ENCODE results near the gene STXBP2. TPM values are rescaled to one million over a fixed set of nuclear protein-coding genes. Genes with fewer than 3 reads are reported as not detected.

STXBP2 gene
- total and polyA plus RNA-seq, 9 of the 15 experiments (the other 6 are each of a cell fraction or from before 2014, with no cell fraction given), result 2.5 to 163 (median 71.3) TPM

DNA sequence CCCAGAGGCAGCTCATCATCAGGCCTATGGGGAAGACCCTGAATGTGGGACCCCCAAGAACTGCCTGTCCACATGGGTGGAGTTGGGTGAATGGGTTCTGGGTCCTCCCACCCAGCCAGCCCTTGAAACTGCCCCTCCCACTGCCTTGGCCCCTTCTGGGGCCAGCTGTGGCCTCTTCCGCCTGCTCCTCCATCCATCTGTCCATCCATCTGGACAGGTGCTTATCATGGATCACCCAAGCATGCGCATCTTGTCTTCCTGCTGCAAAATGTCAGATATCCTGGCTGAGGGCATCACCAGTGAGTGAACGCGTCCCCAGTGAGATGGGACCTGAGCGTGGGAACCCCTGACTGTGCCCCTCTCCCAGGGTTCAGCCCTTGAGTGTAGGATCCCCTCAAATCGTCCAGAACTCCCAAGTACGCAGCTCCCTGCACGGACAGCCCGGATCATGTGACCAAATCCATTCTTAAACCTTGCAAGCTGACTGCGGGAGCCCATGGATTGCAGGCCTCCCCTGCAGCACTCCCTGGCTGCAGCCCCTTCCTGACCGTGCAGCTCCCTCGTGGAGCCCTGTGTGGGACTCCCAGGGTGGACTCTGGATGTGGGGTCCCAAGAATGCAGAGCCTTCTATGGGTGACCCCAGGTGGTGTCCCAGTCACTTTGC is 2.0 kb downstream of the STXBP2 start (continued):
- TF ChIP-seq CBFA2T3 (IDR thresholded peaks at IDR 0.05), result peak; percentile 63
- no peak for TF ChIP-seq ZBTB7A (IDR thresholded peaks at IDR 0.05; ENCODE audit: borderline replicate concordance, control insufficient read depth, low read depth, low read length)
- TF ChIP-seq, protein P1, sequence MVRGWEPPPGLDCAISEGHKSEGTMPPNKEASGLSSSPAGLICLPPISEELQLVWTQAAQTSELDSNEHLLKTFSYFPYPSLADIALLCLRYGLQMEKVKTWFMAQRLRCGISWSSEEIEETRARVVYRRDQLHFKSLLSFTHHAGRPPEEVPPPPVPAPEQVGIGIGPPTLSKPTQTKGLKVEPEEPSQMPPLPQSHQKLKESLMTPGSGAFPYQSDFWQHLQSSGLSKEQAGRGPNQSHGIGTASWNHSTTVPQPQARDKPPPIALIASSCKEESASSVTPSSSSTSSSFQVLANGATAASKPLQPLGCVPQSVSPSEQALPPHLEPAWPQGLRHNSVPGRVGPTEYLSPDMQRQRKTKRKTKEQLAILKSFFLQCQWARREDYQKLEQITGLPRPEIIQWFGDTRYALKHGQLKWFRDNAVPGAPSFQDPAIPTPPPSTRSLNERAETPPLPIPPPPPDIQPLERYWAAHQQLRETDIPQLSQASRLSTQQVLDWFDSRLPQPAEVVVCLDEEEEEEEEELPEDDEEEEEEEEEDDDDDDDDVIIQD (CRISPR knock-in tag; IDR thresholded peaks at IDR 0.05), result no peak
- TF ChIP-seq ZNF197 (CRISPR knock-in tag; IDR thresholded peaks at IDR 0.05; ENCODE audit: low read depth), result no peak
- no peak for TF ChIP-seq HMG20B (CRISPR knock-in tag; IDR thresholded peaks at IDR 0.05)
- TF ChIP-seq, protein P2, sequence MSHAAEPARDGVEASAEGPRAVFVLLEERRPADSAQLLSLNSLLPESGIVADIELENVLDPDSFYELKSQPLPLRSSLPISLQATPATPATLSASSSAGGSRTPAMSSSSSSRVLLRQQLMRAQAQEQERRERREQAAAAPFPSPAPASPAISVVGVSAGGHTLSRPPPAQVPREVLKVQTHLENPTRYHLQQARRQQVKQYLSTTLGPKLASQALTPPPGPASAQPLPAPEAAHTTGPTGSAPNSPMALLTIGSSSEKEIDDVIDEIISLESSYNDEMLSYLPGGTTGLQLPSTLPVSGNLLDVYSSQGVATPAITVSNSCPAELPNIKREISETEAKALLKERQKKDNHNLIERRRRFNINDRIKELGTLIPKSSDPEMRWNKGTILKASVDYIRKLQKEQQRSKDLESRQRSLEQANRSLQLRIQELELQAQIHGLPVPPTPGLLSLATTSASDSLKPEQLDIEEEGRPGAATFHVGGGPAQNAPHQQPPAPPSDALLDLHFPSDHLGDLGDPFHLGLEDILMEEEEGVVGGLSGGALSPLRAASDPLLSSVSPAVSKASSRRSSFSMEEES (CRISPR knock-in tag; IDR thresholded peaks at IDR 0.05), result peak; percentile 29
- TF ChIP-seq ZNF589 (CRISPR knock-in tag; IDR thresholded peaks at IDR 0.05; ENCODE audit: low read depth), result no peak
- TF ChIP-seq, protein P3, sequence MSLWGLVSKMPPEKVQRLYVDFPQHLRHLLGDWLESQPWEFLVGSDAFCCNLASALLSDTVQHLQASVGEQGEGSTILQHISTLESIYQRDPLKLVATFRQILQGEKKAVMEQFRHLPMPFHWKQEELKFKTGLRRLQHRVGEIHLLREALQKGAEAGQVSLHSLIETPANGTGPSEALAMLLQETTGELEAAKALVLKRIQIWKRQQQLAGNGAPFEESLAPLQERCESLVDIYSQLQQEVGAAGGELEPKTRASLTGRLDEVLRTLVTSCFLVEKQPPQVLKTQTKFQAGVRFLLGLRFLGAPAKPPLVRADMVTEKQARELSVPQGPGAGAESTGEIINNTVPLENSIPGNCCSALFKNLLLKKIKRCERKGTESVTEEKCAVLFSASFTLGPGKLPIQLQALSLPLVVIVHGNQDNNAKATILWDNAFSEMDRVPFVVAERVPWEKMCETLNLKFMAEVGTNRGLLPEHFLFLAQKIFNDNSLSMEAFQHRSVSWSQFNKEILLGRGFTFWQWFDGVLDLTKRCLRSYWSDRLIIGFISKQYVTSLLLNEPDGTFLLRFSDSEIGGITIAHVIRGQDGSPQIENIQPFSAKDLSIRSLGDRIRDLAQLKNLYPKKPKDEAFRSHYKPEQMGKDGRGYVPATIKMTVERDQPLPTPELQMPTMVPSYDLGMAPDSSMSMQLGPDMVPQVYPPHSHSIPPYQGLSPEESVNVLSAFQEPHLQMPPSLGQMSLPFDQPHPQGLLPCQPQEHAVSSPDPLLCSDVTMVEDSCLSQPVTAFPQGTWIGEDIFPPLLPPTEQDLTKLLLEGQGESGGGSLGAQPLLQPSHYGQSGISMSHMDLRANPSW (CRISPR knock-in tag; IDR thresholded peaks at IDR 0.05), result no peak
- TF ChIP-seq MCM7 (IDR thresholded peaks at IDR 0.05), result no peak
- TF ChIP-seq, protein P4, sequence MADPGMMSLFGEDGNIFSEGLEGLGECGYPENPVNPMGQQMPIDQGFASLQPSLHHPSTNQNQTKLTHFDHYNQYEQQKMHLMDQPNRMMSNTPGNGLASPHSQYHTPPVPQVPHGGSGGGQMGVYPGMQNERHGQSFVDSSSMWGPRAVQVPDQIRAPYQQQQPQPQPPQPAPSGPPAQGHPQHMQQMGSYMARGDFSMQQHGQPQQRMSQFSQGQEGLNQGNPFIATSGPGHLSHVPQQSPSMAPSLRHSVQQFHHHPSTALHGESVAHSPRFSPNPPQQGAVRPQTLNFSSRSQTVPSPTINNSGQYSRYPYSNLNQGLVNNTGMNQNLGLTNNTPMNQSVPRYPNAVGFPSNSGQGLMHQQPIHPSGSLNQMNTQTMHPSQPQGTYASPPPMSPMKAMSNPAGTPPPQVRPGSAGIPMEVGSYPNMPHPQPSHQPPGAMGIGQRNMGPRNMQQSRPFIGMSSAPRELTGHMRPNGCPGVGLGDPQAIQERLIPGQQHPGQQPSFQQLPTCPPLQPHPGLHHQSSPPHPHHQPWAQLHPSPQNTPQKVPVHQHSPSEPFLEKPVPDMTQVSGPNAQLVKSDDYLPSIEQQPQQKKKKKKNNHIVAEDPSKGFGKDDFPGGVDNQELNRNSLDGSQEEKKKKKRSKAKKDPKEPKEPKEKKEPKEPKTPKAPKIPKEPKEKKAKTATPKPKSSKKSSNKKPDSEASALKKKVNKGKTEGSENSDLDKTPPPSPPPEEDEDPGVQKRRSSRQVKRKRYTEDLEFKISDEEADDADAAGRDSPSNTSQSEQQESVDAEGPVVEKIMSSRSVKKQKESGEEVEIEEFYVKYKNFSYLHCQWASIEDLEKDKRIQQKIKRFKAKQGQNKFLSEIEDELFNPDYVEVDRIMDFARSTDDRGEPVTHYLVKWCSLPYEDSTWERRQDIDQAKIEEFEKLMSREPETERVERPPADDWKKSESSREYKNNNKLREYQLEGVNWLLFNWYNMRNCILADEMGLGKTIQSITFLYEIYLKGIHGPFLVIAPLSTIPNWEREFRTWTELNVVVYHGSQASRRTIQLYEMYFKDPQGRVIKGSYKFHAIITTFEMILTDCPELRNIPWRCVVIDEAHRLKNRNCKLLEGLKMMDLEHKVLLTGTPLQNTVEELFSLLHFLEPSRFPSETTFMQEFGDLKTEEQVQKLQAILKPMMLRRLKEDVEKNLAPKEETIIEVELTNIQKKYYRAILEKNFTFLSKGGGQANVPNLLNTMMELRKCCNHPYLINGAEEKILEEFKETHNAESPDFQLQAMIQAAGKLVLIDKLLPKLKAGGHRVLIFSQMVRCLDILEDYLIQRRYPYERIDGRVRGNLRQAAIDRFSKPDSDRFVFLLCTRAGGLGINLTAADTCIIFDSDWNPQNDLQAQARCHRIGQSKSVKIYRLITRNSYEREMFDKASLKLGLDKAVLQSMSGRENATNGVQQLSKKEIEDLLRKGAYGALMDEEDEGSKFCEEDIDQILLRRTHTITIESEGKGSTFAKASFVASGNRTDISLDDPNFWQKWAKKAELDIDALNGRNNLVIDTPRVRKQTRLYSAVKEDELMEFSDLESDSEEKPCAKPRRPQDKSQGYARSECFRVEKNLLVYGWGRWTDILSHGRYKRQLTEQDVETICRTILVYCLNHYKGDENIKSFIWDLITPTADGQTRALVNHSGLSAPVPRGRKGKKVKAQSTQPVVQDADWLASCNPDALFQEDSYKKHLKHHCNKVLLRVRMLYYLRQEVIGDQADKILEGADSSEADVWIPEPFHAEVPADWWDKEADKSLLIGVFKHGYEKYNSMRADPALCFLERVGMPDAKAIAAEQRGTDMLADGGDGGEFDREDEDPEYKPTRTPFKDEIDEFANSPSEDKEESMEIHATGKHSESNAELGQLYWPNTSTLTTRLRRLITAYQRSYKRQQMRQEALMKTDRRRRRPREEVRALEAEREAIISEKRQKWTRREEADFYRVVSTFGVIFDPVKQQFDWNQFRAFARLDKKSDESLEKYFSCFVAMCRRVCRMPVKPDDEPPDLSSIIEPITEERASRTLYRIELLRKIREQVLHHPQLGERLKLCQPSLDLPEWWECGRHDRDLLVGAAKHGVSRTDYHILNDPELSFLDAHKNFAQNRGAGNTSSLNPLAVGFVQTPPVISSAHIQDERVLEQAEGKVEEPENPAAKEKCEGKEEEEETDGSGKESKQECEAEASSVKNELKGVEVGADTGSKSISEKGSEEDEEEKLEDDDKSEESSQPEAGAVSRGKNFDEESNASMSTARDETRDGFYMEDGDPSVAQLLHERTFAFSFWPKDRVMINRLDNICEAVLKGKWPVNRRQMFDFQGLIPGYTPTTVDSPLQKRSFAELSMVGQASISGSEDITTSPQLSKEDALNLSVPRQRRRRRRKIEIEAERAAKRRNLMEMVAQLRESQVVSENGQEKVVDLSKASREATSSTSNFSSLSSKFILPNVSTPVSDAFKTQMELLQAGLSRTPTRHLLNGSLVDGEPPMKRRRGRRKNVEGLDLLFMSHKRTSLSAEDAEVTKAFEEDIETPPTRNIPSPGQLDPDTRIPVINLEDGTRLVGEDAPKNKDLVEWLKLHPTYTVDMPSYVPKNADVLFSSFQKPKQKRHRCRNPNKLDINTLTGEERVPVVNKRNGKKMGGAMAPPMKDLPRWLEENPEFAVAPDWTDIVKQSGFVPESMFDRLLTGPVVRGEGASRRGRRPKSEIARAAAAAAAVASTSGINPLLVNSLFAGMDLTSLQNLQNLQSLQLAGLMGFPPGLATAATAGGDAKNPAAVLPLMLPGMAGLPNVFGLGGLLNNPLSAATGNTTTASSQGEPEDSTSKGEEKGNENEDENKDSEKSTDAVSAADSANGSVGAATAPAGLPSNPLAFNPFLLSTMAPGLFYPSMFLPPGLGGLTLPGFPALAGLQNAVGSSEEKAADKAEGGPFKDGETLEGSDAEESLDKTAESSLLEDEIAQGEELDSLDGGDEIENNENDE (IDR thresholded peaks at IDR 0.05; ENCODE audit: low read depth, low read length), result no peak
